GM19468 (cell line): ENCODE measurements around the gene ADGRG6.

Experiments used
- ATAC-seq: cut with Tn5 transposase; IDR thresholded peaks from one replicate; pipeline ENCODE4 v1.9.1; 2021; ENCODE audit warnings: mild to moderate bottlenecking, moderate library complexity, moderate number of reproducible peaks; ENCODE audit not compliant: unreplicated experiment; ENCODE audit errors: extremely low read depth

ADGRG6 gene

GRCh38 chr6:142398353-142398752 is 96.5 kb downstream of the ADGRG6 start:
- no peak for ATAC-seq

GRCh38 chr6:142399739-142400138 is 97.9 kb downstream of the ADGRG6 start:
- ATAC-seq = no peak

GRCh38 chr6:142400495-142400894 is 98.7 kb downstream of the ADGRG6 start:
- no peak for ATAC-seq

- no peak for ATAC-seq
Measured at GRCh38 chr6:142401838-142402237, 100.0 kb downstream of the ADGRG6 start.

GRCh38 chr6:142404751-142405150 is 102.9 kb downstream of the ADGRG6 start:
- no peak for ATAC-seq

DNA sequence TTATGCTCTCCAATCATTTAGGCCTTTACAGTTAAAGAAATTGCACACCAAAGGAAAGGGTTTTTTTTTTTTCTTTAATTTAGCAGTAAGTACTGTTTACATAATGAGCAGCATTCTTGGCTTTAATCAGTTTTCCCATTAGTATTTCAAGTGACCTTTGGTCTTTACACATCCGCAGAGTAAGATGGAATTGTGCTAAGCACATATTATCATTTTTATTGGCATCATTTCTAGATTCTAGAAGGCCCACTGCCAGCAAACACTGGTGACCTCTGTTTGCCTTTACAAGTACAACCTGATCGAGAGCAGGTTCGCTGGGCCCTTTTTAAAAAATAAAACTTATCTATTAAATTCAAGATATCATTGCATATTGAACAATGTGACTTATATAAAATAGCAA is 104.3 kb downstream of the ADGRG6 start:
- no peak for ATAC-seq

DNA sequence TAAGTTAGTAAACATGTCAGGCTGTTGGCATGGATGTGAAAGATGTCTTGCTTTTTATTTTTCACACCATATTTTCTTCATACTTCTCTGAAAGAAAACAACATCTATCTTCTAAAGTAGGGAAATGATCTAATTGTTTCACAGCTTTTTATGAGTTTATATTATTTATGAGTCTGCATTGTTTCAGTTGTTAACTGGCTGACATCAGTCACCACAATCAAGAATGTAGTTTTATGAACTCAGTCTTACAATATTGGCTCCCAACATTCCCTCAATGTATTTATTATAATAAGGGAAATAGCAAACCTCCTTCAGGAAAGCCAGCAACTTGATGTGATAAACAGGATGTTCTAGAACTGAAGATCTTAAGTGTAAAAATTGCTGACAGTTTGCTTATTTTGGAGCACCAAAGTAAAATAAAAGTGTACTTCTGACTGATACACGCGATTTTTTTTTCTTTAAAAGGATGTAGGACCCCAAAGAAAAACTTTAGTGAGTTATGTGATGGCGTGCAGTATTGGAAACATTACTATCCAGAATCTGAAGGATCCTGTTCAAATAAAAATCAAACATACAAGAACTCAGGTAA is 106.0 kb downstream of the ADGRG6 start:
- no peak for ATAC-seq

GRCh38 chr6:142408409-142408808 is 106.6 kb downstream of the ADGRG6 start:
- ATAC-seq = no peak

DNA sequence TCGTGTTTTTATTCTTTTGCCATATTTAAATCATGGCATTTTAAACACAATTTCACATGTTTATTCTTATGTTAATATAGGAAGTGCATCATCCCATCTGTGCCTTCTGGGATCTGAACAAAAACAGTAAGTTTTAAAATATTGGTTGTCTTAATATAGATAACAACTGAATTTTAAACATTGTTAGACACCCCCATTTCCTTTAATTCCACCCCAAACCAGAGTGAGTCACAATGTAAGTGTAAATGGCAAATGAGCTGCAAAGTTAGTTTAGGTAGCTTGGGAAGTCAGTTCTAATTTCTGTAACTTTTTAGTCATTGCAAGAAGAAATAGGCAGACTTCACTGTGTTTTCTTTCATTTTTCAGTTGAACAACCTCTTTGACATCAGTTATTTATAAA is 108.0 kb downstream of the ADGRG6 start:
- no peak for ATAC-seq

DNA sequence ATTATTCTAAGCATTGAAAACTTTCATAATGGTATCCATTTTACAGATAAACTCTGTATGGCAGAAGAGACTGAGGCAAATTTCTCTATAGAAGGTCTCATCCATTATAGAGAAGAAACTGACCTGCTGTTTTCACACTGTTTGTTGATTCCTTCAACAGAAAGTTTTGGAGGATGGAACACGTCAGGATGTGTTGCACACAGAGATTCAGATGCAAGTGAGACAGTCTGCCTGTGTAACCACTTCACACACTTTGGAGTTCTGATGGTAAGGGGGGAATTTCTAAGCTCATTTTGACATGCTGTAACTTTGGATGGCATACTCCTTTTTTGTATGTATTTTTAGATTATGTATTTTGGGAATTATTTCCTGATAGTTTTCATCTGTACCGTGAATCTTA is 109.3 kb downstream of the ADGRG6 start:
- ATAC-seq = no peak

DNA sequence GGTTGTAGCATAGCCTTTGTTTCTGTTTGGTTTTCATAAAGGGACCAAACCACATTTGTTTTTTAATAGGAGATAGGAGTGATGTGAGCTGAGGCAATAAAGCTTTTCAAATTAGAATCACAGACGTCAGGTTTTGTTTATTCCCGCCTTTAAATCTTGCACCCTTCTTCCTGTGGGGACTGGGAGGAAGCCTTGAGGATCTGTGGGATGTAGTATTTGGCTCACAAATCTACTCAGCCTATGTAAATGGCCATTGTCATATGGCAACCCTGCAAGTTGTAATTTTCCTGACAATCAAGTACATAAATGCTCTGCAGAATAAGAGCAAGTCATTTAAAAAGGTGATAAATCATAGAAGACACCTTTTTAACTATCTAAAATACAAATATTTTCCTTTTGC is 110.4 kb downstream of the ADGRG6 start:
- no peak for ATAC-seq

DNA sequence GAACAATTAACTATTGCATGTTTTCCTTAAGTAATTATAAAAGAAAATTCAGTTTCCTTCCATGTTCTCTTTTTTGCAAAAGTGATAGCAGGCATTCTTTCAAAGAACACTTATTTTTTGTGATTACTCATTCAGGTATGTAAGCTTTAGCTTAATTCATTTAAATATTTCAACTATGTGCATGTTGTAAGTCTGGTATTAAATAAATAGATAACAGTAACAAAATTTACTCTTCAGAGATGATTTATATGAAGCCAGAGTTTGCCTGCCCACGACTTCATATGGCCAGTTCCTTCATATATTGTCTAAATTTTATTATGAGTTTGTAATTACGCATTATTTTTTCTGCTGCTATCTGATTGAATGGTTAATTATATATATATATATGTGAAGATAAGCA is 110.9 kb downstream of the ADGRG6 start:
- no peak for ATAC-seq

DNA sequence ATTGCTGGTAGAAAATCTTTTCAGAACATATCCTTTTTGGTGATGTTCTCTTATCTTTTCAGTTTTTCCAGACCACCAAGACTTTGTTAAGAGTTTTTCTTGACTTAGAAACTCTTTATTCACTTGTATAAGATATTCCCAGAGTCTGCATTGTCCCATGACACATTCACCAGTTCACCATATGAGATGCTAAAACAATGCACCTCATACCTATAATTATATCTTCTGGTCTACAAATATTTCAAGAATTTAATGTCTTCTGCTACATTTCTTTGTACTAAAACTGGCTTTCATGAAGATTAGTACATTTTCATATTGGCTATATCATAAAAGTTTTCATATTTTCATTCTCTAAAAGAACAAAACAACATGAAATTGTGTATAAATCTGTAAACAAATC is 111.3 kb downstream of the ADGRG6 start:
- ATAC-seq = no peak

GRCh38 chr6:142414462-142415250 is 112.8 kb downstream of the ADGRG6 start:
- ATAC-seq = no peak

GRCh38 chr6:142416179-142416578 is 114.4 kb downstream of the ADGRG6 start:
- no peak for ATAC-seq

GRCh38 chr6:142416686-142417085 is 114.9 kb downstream of the ADGRG6 start:
- no peak for ATAC-seq

DNA sequence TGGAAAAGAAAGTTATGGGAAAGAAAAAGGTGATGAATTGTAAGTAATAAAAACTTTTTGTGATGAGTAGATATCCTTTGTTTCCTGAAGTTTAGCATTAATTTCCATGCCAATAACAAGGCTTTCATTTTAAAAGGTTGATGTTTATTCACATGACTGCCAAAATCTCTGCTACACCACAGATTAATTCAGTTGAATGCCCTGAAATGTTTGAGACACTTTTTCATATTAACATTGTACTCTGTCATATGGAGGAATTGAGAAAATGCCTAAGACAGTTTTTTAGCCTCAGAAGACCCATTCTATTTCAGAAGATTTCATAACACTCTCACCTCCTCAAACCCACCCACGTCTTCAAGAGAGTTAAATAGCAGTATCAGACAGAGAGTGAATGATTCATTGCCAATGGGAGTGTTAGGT is 115.5 kb downstream of the ADGRG6 start:
- no peak for ATAC-seq

DNA sequence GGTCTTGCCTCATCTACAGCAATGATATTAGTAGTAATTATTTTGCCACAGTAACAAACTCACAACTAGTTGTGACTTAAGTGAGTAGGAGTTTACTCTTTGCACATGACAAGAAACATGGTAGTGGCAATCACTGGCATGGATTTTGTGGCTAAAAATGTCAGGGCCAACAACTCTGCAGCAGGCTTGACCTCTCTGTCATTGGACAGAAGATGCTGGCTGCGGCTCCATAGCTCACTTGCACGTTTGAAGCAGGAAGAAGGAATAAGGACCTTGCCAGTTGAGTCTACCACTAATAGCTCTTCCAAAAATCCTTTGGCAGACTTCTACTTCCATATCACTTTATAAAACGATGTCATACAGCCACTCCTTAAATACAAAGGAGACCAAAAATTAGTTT is 117.3 kb downstream of the ADGRG6 start:
- no peak for ATAC-seq

GRCh38 chr6:142420802-142421201 is 119.0 kb downstream of the ADGRG6 start:
- ATAC-seq = no peak

DNA sequence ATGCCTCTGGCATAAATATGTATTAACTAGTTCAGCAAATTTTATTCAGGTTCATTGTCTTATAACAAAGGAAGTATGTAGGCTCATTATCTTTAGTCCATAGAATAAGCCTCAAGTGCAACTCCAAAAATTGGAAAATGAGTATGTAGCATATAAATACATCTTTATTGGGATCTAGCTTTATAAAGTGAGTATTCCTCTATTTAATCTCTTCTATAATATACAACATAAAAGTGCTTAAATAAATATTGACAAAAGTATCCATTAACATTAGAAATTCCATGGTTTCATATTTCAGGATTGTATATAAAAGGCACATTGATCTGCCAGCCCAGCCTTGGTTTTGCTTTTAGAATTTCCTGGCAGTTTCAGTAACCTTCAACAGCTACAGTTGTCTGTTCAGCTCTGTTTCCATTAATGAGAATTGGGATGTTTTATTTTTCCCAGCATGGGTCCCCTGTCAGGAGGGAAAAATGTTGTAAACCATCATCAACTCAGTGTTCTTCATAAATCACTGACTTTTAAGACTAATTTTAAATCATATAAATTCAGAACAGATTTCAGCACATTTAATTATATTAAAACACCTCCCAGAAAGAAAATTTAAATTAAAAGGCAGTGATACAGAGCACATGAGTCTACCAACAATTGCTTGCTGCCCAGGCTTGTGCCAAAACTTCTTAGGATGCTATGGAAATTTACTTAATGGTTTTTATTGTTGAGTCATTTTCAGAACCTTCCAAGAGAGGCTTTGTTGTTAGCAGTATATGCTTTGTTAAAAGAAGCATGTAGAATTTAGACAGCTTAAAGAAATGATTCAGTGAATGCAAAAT is 119.7 kb downstream of the ADGRG6 start:
- ATAC-seq = no peak
